GM19328 (cell line): ENCODE data around the gene CBLB.

Experiments used
- ATAC-seq: cut with Tn5 transposase; IDR thresholded peaks from one replicate; pipeline ENCODE4 v1.9.1; 2021; ENCODE audit warnings: mild to moderate bottlenecking, moderate library complexity; ENCODE audit not compliant: unreplicated experiment

The CBLB gene

GRCh38 chr3:105791919-105792786, 76.7 kb downstream of the CBLB start:
- no peak for ATAC-seq

- no peak for ATAC-seq
These were observed 77.7 kb downstream of the CBLB start for GRCh38 chr3:105791131-105791530.

GRCh38 chr3:105790534-105790933, 78.3 kb downstream of the CBLB start:
- no peak for ATAC-seq

GRCh38 chr3:105788593-105788992, 80.2 kb downstream of the CBLB start:
- ATAC-seq: no peak

GRCh38 chr3:105787453-105787852, 81.4 kb downstream of the CBLB start:
- ATAC-seq: no peak

- no peak for ATAC-seq
These were observed 81.8 kb downstream of the CBLB start for GRCh38 chr3:105786990-105787389.

GRCh38 chr3:105786241-105786640, 82.6 kb downstream of the CBLB start:
- ATAC-seq: no peak

GRCh38 chr3:105785803-105786202, 83.0 kb downstream of the CBLB start:
- no peak for ATAC-seq

- no peak for ATAC-seq
These were observed 85.2 kb downstream of the CBLB start for GRCh38 chr3:105783631-105784030.

GRCh38 chr3:105781871-105782270, 86.9 kb downstream of the CBLB start:
- ATAC-seq: no peak

GRCh38 chr3:105780107-105780506, 88.7 kb downstream of the CBLB start:
- no peak for ATAC-seq

- no peak for ATAC-seq
These were observed 93.4 kb downstream of the CBLB start for GRCh38 chr3:105775368-105775767.

- no peak for ATAC-seq
These were observed 94.2 kb downstream of the CBLB start for GRCh38 chr3:105774444-105775180.

- no peak for ATAC-seq
These were observed 95.5 kb downstream of the CBLB start for GRCh38 chr3:105773291-105773690.

- ATAC-seq: no peak
These were observed 96.2 kb downstream of the CBLB start for GRCh38 chr3:105772635-105773034.

GRCh38 chr3:105771392-105771791, 97.4 kb downstream of the CBLB start:
- no peak for ATAC-seq

- ATAC-seq: no peak
These were observed 98.4 kb downstream of the CBLB start for GRCh38 chr3:105770410-105770809.

- no peak for ATAC-seq
These were observed 101.0 kb downstream of the CBLB start for GRCh38 chr3:105767776-105768175.

GRCh38 chr3:105767216-105767615, 101.6 kb downstream of the CBLB start:
- no peak for ATAC-seq

GRCh38 chr3:105765308-105765639, 103.5 kb downstream of the CBLB start:
- ATAC-seq: no peak

- ATAC-seq: no peak
These were observed 104.2 kb downstream of the CBLB start for GRCh38 chr3:105764378-105765307.
